Esophagus squamous epithelium (tissue), 4 donors: ENCODE data around the gene LRRC61.

Experiments
- POLR2A ChIP-seq, 4 donors: fragments of 450-650 bp; IDR thresholded peaks; one replicate each; pipeline ENCODE4 v1.6.1; 2017; ENCODE audit warnings: antibody characterized with exemption in 4 of 4, mild to moderate bottlenecking in 4 of 4, moderate library complexity in 3 of 4
- TF ChIP-seq, protein P1 (sequence below), 6 experiments: fragments of 450-650 bp in 4 of 6; fragments of 200-600 bp in 2 of 6; sonication (generic) in 2 of 6; IDR thresholded peaks; one replicate each; pipeline ENCODE4 v1.5.1; 2016 to 2019; ENCODE audit warnings: antibody characterized with exemption in 6 of 6, mild to moderate bottlenecking in 4 of 6, moderate library complexity in 4 of 6

DNA sequence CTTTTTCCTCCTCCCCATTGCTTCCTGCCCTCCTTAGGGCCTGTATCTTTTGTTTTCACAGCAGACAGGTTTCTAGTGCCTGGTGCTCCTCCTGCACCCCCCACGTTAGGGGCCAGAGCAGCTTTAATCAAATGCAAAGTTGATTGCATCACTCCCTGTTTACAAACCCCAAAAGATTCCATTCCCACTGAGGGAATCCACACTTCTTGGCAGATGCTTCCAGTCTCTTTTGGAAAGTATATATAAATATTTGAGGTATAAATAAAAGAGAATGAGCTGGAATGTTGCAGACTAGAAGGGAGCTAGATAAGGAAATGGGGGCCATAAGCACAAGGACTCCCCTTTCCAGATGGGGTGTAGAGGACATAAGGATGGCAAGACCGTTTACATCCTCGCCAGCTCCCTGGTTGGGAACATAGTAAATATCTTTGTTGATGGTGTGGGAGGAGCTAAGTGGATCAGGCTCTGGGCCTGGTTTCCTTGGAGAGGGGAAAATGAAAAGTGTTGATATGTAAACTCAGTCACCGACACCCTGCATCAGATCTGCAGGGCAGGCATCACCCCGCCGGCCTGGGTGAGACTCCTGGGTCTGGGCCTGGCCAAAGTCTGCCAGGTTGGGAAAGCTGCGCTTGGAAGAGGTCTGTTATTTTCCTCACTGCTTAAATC, 12.1 kb downstream of the LRRC61 start:
- no peak for TF ChIP-seq POLR2A (IDR thresholded peaks at IDR 0.05)
- TF ChIP-seq, protein P1, sequence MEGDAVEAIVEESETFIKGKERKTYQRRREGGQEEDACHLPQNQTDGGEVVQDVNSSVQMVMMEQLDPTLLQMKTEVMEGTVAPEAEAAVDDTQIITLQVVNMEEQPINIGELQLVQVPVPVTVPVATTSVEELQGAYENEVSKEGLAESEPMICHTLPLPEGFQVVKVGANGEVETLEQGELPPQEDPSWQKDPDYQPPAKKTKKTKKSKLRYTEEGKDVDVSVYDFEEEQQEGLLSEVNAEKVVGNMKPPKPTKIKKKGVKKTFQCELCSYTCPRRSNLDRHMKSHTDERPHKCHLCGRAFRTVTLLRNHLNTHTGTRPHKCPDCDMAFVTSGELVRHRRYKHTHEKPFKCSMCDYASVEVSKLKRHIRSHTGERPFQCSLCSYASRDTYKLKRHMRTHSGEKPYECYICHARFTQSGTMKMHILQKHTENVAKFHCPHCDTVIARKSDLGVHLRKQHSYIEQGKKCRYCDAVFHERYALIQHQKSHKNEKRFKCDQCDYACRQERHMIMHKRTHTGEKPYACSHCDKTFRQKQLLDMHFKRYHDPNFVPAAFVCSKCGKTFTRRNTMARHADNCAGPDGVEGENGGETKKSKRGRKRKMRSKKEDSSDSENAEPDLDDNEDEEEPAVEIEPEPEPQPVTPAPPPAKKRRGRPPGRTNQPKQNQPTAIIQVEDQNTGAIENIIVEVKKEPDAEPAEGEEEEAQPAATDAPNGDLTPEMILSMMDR (IDR thresholded peaks at IDR 0.05): no peak
